GM23248 (cell line): ENCODE measurements around the gene MESD.

Experiments used
- EZH2 ChIP-seq: fragments of 200-600 bp; sonication (generic); IDR thresholded peaks from 2 replicates; pipeline ENCODE4 v1.6.1; 2018; ENCODE audit warnings: antibody characterized with exemption, mild to moderate bottlenecking; ENCODE audit not compliant: insufficient read depth, poor library complexity, severe bottlenecking
- EZH2phosphoT487 ChIP-seq: fragments of 200-600 bp; sonication (generic); IDR thresholded peaks from 2 replicates; pipeline ENCODE4 v1.6.1; 2018; ENCODE audit warnings: antibody characterized with exemption, moderate library complexity, mild to moderate bottlenecking, low read depth; ENCODE audit not compliant: insufficient read depth

DNA sequence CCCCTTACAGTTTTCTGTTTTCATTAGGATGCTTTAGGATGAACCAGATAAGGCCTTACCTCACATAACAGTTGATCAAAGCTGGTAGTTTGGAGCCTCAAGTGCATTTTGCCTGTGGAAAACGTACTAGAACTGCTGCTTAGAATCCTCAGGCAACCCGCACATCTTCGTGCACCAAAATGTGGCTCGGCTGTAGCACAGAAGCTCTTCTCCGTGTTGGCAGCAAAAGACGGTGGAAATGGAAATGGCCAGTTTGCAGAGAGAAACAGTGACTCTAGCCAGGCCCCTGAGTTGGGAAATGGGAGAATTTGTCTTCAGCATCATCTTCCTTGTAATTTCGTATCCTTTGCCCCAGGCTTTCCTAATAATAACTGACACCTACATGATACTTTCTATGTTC, 31.7 kb upstream of the MESD start:
- TF ChIP-seq EZH2phosphoT487, result no peak
- no peak for TF ChIP-seq EZH2
